ENCODE measurements around the gene MTHFR. TPM values are rescaled to one million over a fixed set of nuclear protein-coding genes. Genes with fewer than 3 reads are reported as not detected.

MTHFR gene
- total RNA-seq, 4 donors from 2014 or later = 25.9 to 41.8 (median 33.0) TPM

- H3K4me3 ChIP-seq (ENCODE audit: low read depth, poor library complexity, severe bottlenecking) = peak overlapping the region; percentile 42
- TF ChIP-seq CTCF (IDR thresholded peaks at IDR 0.05) = no peak
- no peak for TF ChIP-seq POLR2A (IDR thresholded peaks at IDR 0.05)
- intact Hi-C loops (cut with DNase I; ENCODE audit: low total_unique reads) = no loop called here
- whole genome bisulfite sequencing, 2 donors = 0 to 3% methylated on average over 21 to 27 of the region's 28 CpGs
- DNase-seq (ENCODE audit: low spot score in 2 of 2) = peak; percentile 92 to 98
These were observed 2.5 kb downstream of the MTHFR start for GRCh38 chr1:11802973-11803885.

GRCh38 chr1:11802616-11802972 lies 3.2 kb downstream of the MTHFR start:
- DNase-seq (ENCODE audit: low spot score in 2 of 2) = no peak
- 12 to 14% methylated on average over 6 of the region's 6 CpGs for WGBS, 2 donors
- H3K4me3 ChIP-seq (ENCODE audit: low read depth, poor library complexity, severe bottlenecking) = peak overlapping the region; percentile 42
- TF ChIP-seq POLR2A (IDR thresholded peaks at IDR 0.05) (no peak), CTCF (IDR thresholded peaks at IDR 0.05) (no peak)
- intact Hi-C loops (cut with DNase I; ENCODE audit: low total_unique reads) = no loop called here

- TF ChIP-seq CTCF (IDR thresholded peaks at IDR 0.05) = no peak
- no peak for TF ChIP-seq POLR2A (IDR thresholded peaks at IDR 0.05)
- intact Hi-C loops (cut with DNase I; ENCODE audit: low total_unique reads) = no loop called here
- no peak for DNase-seq (ENCODE audit: low spot score in 2 of 2)
- 90 to 91% methylated on average over 19 to 20 of the region's 21 CpGs for WGBS, 2 donors
- H3K4me3 ChIP-seq (ENCODE audit: low read depth, poor library complexity, severe bottlenecking) = no peak overlapping the region
These were observed 4.9 kb downstream of the MTHFR start for GRCh38 chr1:11800756-11801433.

- H3K4me3 ChIP-seq (ENCODE audit: low read depth, poor library complexity, severe bottlenecking) = no peak overlapping the region
- TF ChIP-seq CTCF (IDR thresholded peaks at IDR 0.05) = no peak
- intact Hi-C loops (cut with DNase I; ENCODE audit: low total_unique reads) = no loop called here
- DNase-seq (ENCODE audit: low spot score in 2 of 2) = no peak
- WGBS, 2 donors = 85 to 95% methylated on average over 8 of the region's 8 CpGs
These were observed 5.4 kb downstream of the MTHFR start for GRCh38 chr1:11800391-11800755.

- TF ChIP-seq CTCF (IDR thresholded peaks at IDR 0.05) = no peak
- no peak for TF ChIP-seq POLR2A (IDR thresholded peaks at IDR 0.05)
- H3K4me3 ChIP-seq (ENCODE audit: low read depth, poor library complexity, severe bottlenecking) = no peak overlapping the region
- 92% methylated on average over 9 of the region's 9 CpGs for WGBS, 2 donors
- intact Hi-C loops (cut with DNase I; ENCODE audit: low total_unique reads) = no loop called here
- no peak for DNase-seq (ENCODE audit: low spot score in 2 of 2)
These were observed 5.9 kb downstream of the MTHFR start for GRCh38 chr1:11799896-11800295.
